Transverse colon (tissue), 1 donor: ENCODE measurements around the gene STK4.

Experiments
- EP300 ChIP-seq: sonication (generic); formaldehyde crosslinking; IDR thresholded peaks from one replicate; pipeline ENCODE4 v1.6.1; 2017; ENCODE audit warnings: antibody characterized with exemption, low read depth
- POLR2A ChIP-seq: fragments of 450-650 bp; IDR thresholded peaks from one replicate; pipeline ENCODE4 v1.6.1; 2016; ENCODE audit warnings: antibody characterized with exemption, mild to moderate bottlenecking, moderate library complexity

DNA sequence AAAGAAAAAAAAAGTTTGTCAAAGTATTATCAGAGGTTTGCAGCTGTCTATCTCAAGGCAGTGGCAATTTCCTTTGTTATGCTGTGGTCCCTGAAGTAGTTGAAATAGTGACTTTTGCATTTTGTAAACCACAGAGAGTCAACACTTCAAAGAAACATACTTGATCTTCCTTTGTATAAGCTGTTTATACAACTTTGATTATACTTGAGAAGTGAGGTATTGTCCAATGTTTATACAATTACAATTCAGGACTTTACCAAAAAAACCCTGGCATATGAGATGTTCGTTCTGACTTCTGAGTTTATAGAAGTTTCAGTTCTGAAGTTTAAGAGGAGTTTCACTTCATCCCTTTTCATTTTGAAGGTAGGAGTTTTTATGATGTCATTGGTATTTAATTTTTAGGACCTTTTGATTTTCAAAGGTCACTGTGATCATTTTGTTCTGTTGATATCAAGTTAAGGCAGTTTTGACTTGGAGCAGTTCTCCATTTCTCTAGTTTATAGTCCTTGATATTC is 4.0 kb downstream of the STK4 start:
- TF ChIP-seq POLR2A (no peak), EP300 (no peak)
